SKM-1 (cell line): ENCODE measurements around the gene RAPGEF1.
"Not testable (repeated sequence)": the region's sequence is repeated elsewhere in the genome, so short reads cannot be mapped to it uniquely, and the experiment has no call there.

Experiments used
- DNase-seq: peaks from one replicate; lab custom pipeline; 2025; ENCODE audit not compliant: unreplicated experiment; lab: John Stamatoyannopoulos, UW

Gene RAPGEF1

DNA sequence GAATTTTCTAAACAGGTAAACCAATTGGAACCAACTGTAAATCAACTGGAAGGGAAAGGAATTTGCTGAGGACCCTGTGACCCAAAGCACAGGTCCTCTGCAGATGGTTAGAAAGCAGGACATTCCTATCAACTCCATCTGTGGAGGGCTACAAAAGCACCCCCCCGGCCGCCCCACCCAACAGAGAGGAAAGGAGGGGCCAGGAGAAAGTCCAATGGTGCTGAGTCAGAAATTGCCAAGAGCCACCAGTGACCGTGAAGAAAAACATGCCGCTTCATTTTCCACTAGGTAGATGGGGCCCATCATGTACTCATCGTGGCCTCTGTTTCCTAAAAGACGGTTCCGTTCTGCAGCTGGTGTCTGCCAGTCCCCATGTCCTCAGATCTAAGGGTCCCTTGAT is 66.3 kb downstream of the RAPGEF1 start:
- no peak for DNase-seq

GRCh38 chr9:131673068-131673467 is 66.8 kb downstream of the RAPGEF1 start:
- no peak for DNase-seq

GRCh38 chr9:131672451-131672850 is 67.4 kb downstream of the RAPGEF1 start:
- no peak for DNase-seq

DNA sequence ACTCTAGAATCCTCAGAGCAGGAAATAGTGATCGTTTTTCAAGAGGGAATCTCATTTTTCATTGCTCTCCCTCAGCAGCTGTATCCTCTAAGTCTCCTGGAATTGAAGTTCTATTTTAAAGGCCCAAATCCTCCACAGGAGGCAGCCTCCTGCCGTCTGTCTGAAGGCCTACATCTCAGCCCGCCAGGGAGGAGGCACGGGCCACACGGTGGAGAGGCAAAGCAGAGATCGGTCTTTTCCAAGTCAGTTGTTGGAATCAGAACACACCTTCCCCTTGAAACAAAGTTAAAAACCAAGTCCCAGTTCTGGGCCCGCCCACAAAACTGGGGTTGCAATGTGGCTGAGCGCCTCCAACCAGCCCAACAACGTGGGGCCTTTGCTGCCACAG is 68.7 kb downstream of the RAPGEF1 start:
- DNase-seq, result no peak

DNA sequence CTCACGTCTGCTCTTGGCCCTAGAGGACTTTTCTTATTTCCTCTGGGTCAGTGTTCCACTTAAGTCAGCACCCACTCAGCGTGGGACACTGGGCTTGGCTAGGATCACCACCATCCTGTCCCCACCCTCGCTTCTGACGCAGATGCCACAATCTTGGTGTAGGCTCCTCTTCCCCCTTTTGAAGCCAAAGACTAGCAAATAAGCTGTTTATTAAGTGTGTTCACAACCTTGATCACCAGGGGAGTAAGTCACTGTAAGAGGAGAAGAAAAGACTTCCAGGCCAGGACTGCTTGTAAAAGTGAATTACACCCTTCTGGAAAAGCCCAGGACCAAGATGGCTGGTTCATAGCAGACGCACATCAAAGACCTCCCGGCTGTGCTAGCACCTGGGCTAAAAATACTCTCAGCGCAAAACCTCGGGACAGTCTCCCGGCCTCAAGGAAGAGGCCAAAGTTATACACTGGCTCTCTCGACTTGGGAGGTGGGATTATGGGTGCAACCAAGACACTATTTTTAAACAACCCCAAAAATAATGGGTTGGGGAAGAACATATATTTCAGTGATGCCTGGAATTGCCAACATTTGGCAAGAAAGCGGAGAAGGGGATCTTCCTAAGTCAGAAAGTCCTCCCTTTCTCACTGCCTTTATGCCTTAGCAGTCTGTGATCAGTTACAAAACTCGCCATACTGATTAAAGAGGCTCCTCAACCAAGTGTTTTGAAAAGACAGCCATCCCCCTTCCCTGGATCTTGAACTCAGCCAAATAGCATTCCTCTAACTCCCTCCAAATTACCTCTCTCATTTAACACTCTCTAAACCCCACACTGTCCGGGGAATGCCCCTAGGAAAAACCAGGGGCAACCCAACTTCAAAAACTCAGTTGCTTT is 69.4 kb downstream of the RAPGEF1 start:
- no peak for DNase-seq

DNA sequence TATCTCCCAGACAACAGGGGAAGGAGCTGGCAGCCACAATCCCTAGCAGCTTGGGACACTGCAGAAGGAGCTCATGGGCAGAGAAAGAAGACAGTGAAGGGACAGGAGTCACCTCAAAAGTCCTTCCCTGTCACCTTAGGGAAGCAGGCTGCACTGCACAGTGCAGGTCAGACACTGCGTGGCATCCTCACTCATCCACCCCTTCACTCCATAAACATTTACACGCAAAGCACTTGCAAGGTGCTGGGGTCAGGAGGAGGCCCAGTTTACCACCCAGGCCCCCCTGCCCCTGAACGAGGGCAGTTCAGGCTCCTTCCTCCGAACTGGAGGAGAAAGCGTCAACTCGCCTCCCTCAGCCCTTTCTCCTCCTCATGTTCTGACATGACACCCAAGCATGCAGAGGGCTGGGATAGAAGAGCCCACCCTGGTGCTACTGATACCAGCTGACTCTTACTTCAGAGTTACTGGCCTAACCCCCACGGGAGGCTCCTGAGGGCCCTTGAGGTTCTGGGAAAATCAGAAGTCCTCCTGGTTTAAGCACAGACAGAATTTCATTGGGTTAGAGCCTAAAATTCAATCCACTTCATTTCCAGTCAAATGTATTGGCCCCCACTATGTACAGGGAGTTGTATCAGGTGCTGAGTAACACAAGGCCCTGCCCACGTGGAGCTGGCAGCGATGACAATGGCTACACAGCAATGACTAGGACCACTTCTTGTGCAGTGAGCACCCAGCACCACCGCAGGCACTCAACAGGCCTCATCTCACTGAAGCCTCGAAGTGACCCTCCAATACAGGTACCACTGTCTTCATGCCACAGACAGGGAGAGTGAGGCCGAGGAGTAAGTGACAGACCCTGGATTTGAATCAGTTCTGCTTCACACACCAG is 70.4 kb downstream of the RAPGEF1 start:
- DNase-seq, result no peak

DNA sequence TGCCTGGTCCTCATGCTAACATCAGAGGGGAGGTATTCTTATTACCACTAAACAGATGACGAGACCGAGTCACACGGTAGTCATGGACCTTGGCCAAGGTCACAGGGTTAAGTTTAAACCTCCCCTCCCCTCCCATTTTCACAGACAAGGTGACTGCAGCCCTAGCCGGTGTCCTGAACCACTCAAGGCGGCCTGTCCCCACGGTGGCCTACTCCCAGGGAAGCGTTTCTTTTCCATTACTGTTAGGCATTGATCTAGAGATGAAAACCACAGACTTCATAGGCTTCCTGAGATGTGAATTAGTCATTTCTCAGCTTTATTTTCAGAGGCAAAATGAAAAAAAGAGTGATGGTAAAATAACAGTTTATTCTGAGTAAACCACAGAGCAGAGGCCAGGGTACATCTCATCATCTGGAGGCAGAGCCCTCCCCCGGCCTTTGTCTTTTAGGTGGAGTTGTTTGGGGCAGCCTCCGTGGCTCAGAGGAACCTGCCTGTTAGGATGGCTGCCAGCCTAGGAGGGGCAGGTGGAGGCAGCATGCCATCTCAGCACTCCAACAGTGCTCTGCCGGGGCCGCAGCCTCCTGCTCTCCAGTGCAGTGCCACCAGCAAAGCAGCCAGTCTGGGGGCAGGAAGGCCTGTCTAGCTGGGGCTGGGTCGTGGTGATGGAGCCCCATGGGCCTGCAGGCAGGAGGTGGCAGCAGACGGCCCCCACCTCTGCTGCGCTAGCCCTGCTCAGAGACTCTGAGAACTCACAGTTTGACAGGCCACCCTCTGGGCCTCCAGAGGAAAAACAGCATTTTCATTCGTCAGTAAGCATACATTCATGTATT is 71.2 kb downstream of the RAPGEF1 start:
- no peak for DNase-seq

DNA sequence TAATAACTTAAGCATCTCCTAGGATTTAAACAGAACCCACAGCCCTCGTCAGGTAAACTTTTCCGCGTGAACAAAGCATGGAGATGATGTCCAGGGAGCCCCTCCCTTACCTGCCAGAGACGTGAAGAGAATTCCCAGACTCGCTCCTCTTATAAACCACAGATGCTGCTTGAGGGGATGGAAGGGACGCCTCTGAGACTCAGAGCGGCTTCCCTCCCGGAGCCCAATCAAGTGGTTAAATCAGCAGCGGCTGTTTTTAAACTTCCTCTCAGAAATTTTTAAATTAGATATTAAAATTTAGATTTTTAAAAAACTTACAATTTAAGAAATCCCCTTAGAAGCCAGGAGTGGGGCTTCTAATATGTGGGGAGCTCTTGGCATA is 71.8 kb downstream of the RAPGEF1 start:
- DNase-seq, result no peak

DNA sequence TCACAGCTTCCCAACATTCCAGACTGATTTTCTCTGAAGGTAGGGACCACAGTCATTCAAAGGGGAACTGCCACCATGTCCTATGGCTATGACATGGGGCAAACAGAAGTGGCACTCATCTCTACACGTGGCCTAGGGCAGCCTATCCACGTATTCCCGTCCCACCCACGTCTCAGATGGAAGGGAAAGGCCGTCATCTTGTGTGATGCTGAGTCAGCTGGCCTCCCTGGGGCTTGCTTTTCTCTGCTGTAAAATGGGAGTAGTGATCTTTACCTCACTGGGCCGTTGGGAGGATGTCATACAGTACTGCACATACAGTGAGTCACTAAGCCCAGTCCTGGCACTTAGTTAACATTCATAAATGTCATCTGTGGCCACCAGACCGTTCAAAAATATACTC is 72.3 kb downstream of the RAPGEF1 start:
- DNase-seq, result no peak

DNA sequence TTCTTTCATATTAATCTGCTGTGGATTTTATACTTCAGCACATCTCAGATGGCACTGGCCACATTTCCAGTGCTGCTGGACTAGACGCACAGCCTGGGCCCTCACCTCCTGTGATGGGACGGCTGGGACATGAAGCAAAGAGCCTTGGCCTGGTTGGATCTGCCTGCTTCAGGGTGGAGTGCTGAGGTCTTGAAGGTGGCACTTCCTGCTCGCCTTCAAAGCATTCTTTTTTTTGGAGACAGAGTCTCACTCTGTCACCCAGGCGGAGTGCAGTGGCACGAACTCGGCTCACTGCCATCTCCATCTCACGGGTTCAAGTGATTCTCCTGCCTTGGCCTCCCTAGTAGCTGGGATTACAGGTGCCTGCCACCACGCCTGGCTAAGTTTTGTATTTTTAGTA is 73.1 kb downstream of the RAPGEF1 start:
- DNase-seq, result no peak

DNA sequence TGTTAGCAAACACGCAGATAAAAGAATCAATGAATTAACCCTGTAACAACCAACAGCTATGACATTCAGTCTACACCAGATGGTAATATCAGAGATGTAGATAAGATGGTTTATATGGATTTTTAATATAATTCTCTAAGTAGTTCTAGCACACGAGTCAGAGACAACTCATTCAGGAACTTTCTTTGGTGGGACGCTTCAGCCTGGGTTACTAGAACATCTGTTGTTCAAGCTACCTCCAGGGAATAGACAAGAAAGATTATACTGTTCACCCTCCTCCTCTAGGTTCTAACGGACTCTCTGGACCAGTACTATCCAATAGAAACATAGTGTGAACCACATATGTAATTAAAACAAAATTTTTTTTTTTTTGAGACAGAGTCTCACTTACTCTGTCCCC is 73.8 kb downstream of the RAPGEF1 start:
- no peak for DNase-seq

DNA sequence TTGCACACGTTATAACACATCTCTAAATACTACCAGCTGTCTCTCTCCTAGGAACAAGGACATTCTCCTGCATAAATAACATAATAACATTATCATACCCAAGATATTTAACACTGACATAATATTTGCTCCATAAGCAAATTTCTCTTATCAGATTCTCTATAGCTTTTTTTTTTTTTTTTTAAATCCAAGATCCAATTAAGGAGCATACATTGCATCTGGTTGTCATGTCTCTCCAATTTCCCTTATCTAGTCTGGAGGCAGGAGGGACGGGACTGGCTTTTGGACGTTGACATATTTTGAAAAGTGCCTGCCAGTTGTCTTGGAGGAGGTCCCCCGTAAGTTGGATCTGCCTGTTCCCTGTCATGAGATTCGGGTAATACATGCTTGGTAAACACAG is 76.6 kb downstream of the RAPGEF1 start:
- no peak for DNase-seq

GRCh38 chr9:131662289-131662621 is 77.6 kb downstream of the RAPGEF1 start:
- not testable (repeated sequence) for DNase-seq

DNA sequence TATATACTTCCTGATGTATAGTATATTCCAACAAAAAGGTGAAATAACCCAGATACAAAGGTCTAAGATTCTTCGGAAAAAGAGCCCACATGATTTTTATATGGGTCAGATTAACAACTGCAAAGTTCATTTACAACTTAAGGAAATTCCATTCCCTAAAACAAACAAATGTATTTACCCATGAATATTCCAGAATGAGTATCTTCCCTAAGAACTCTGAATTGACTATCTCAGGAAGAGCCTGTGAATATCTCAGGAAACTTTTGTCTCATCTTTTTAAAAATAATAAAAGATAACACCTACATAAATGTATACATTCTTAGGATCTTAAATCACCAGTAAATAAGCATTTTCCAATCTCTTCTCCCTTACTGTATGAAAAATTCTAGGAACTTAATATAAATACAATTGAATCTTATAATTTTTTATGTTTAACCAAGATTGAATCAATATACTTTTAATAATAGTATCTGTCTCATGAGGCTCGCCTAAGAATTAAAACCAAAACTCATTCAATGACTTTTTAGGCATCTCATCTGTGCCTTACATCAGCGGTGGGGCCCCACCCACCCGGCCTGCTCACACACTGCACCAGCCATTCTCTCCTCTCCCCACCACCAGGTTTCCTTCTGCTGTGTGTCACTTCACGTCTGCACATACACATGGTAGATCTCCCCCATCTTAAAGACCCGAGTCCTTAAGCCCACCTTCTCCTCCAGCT is 78.1 kb downstream of the RAPGEF1 start:
- DNase-seq, result no peak

GRCh38 chr9:131660466-131661405 is 79.1 kb downstream of the RAPGEF1 start:
- DNase-seq, result no peak

DNA sequence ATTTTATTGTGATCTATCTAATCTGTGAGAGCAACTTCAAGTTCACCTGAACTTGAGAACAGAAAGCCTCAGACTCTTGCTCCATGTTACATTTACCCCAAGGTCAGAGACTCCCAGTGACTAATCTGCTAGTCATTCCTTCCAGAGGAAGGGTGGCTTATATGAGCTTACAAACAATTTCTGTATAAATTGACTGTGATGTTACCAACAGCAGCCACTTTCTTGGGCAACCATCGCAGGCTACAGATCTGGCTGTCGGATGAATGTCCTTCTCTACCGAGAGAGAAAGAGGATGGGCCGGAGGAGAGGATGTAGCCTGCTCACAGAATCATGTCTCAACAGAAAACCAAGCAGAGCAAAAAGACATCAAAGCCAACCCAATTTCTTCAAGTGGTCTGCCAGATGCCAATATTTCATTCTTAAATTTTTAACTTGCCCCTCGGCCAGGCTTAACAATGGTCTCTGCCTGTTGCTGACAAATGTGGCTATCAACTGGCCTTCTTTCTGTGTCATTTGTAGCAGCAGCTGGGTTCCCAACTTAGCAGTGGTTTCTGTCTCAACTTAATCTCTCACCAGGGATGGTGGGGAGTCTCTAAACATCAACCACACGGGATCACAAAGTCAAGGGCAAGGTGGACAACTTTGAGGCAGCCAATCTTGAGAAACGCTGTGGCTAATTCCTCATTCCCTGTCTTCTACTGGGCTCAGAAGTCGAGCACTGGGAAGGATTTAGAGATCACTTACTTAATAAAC is 81.3 kb downstream of the RAPGEF1 start:
- no peak for DNase-seq

- DNase-seq, result no peak
Measured at GRCh38 chr9:131657940-131658339, 81.9 kb downstream of the RAPGEF1 start.

- no peak for DNase-seq
Measured at GRCh38 chr9:131657456-131657855, 82.4 kb downstream of the RAPGEF1 start.

DNA sequence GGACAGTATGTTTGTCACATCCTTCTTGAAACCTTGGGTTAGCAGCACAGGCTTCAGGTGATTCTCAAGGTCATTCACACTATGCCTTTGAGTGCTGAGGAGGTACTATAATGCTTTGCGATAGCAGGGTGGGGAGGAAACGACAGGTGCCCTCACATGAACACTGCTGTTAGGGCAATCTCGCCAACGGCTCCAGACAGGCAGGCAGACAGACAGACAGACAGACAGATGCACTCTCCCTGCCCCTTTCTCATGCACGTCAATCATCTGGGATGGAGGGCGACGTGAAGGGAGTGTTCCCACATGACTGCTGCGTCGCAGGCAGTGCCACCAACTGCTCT is 82.9 kb downstream of the RAPGEF1 start:
- no peak for DNase-seq
